Stimulated activated CD8-positive, alpha-beta memory T cell treated with anti-CD3 and anti-CD28 coated beads, Interleukin-7, amount 100 ng/mL, for 1 hour (primary cell): ENCODE results near the gene HSPA8.

Experiments used
- DNase-seq, 2 donors: peaks; one replicate each; pipeline ENCODE4 v3.0.0-alpha.2; 2020; ENCODE audit warnings: low read depth in 2 of 2

Gene HSPA8

GRCh38 chr11:123047266-123047946, 14.5 kb downstream of the HSPA8 start:
- DNase-seq: no peak

- no peak for DNase-seq
Measured at GRCh38 chr11:123046473-123047259, 15.3 kb downstream of the HSPA8 start.

- no peak for DNase-seq
Measured at GRCh38 chr11:123045101-123045500, 16.8 kb downstream of the HSPA8 start.

- DNase-seq: no peak
Measured at GRCh38 chr11:123041185-123041584, 20.8 kb downstream of the HSPA8 start.

- no peak for DNase-seq
Measured at GRCh38 chr11:123040111-123040432, 21.9 kb downstream of the HSPA8 start.

- no peak for DNase-seq
Measured at GRCh38 chr11:123035831-123036230, 26.1 kb downstream of the HSPA8 start.

- no peak for DNase-seq
Measured at GRCh38 chr11:123034597-123034996, 27.3 kb downstream of the HSPA8 start.

GRCh38 chr11:123033895-123034294, 28.0 kb downstream of the HSPA8 start:
- no peak for DNase-seq

- no peak for DNase-seq
Measured at GRCh38 chr11:123030517-123030916, 31.4 kb downstream of the HSPA8 start.

GRCh38 chr11:123020968-123021367, 41.0 kb downstream of the HSPA8 start:
- no peak for DNase-seq

- no peak for DNase-seq
Measured at GRCh38 chr11:123018702-123019101, 43.2 kb downstream of the HSPA8 start.

- no peak for DNase-seq
Measured at GRCh38 chr11:123011510-123011909, 50.4 kb downstream of the HSPA8 start.
